DMS153 (cell line): ENCODE measurements around the gene UBQLNL.

Source experiments
- DNase-seq: peaks from one replicate; lab custom pipeline; 2025; lab: John Stamatoyannopoulos, UW

UBQLNL gene

DNA sequence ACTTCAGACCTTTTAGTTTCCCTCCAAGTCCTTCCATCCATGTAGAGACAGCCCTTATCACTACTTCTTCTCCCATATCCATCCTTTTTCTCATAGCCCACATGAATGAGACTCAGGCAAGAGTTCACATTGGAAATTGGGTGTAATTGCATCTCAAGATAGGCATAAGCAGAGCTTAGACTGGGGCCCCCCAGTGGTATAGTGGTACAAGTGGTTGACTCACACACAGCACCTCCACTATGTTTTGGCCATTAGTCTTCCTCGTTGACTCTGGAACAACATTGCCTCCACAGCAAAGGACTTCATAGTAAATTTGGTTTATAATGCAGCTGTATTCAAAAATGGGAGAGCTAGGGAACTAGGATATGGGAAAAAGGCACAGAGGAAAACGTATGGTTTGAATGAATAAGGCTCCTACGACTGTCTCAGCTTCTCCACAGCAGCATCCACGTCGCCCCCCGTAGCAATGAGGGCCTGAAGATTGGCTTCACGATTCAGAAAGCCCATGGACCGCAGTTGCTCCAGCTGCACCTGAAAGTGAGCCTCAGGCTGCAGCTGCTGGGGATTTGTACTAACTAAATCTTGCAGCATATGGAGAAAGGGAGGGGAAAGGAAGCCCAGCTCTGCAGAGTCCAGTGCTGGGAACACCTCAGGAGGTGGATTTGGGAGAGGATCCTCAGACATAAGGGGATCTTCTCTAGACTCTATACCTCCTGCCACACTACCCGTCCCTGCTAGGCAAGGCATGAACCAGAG is 9.1 kb downstream of the UBQLNL start:
- DNase-seq: no peak

DNA sequence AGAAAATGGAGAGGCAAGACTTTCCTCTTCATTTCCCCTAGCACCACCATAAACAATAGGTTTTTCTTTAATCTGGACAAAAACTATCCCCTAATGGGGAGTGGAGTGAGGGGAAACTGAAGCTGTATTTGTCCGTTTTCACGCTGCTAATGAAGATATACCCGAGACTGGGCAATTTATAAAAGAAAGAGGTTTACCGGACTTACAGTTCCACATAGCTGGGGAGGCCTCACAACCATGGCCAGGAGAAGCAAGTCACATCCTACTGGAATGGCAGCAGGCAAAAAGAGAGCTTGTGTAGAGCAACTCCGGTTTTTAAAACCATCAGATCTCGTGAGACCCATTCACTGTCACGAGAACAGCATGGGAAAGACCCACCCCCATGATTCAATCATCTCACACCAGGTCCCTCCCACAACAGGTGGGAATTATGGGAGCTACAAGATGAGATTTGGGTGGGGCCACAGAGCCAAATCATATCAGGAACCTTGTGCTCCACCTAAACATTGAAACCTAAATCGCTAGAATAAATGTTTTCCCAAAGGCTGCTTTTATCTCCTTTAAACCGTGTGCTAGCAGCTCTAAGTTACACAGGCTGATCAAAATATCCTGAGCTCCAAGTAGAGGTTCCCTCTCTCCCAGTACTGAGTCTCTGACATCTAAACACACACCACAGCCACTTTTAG is 11.0 kb downstream of the UBQLNL start:
- DNase-seq: no peak

DNA sequence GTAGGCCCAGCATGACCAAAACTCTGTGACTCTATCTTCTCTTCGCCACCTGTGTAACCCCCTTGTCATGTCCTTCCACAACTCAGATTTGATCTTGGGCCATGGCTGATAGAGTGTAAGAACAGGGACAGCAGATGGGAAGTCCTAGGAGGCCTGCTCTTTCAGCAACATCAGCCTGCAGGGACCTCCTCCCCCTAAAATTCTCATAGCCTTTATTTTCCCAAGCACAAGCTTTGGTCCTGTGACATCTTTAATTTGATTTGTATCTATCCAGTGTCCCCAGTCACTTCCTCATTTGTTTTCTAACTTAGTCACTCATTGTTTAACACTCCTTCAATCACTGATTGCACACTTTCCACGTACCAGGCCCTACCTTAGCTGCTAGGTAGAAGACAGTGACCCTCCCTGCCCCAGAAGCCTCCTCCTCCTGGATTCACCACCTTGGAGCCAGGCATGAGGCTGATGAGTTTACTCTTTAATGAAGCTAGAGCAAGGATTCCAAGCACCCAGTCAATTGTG is 12.0 kb downstream of the UBQLNL start:
- no peak for DNase-seq

DNA sequence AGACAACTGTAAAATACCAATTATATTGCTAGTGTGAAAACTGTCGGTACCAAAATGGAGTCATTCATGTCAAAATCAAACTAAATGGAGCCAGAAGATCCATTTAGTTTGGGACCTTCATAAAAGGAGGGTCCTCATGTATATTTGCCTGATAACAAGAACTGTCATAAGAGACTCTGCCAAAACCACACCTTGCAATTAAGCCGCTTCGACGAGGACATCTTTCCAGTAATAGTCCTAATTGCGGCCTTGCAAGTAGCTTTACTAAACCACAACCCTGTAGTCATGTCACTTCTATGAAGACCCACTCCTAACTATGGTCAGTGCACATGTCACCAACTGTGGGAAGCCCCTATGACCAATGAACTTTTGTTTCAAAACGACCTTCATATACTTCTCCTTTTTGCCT is 16.1 kb downstream of the UBQLNL start:
- DNase-seq: no peak

DNA sequence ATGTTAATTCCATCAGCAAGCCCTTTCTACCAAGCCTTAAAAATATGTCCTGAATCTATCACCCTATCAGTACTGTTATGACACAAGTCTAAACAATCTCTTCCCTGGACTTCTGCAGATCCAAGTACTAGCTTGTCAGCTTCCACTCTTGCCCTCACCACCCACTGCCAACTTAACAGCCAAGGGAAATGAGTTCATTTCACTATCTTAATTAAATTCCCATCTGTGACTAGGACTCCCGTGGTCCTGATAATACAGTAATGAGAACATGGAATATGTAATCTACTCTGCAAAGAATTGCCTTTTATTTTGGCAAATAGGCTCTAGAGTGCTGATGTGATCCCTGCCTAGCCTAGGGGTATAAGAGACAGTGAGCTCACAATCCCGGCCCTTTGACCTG is 16.8 kb downstream of the UBQLNL start:
- no peak for DNase-seq

DNA sequence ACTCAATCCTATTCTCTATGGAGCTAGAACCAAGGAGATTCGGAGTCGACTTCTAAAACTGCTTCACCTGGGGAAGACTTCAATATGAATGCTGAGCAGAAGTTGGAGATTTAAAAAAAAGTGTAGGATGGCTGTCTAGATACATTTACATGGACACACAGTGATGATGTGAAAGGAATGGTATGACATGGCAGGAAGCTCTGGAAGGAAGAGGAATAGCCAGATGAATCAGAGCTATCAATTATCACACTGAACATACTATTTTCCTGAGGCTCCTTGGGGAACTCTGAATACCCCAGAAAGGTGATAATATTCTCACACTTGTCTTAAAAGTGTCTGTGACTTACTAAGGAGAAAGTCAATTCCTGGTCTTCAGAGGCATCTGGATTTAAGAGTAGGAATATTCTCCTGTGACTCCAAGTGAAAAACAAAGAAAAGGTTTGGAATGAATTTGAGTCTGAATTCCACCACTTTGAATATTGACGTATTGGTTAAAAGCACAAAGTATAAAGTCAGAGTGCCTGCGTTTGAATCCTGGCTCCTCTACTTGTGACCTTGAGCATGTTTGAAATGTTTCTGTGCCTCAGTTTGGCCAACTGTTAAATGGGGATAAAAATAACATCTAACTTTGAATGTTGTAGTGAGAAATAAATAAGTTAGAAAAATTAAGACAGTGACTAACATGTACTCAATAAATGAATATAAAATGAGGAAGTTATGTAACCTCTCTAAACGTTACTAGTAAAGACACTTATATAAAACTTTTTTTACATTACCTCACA is 26.7 kb downstream of the UBQLNL start:
- DNase-seq: no peak

DNA sequence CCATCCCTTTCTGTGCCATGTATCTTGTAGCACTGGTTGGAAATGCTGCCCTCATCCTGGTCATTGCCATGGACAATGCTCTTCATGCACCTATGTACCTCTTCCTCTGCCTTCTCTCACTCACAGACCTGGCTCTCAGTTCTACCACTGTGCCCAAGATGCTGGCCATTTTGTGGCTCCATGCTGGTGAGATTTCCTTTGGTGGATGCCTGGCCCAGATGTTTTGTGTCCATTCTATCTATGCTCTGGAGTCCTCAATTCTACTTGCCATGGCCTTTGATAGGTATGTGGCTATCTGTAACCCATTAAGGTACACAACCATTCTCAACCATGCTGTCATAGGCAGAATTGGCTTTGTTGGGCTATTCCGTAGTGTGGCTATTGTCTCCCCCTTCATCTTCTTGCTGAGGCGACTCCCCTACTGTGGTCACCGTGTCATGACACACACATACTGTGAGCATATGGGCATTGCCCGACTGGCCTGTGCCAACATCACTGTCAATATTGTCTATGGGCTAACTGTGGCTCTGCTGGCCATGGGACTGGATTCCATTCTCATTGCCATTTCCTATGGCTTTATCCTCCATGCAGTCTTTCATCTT is 27.6 kb downstream of the UBQLNL start:
- DNase-seq: no peak

DNA sequence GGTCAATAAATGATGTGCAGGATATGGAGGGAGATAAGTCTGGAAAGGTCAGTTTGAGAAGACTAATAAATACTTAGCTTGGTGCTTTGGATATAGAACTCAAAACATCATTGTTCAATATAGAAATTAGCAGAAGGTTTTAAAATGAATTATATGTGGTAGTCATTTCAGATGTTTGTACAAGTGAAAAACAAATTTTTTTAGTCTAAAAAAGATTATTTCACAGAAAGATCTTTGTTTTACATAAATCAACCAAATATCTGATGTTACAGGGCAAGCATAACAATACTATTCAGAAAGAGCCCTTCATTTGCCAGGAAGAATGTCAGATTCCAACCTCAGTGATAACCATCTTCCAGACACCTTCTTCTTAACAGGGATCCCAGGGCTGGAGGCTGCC is 28.1 kb downstream of the UBQLNL start, which contains the start of gene OR52D1:
Gene OR52D1, plus strand, starts transcription at position 301 of the 400 bp plus-strand sequence. Its CDS starts 22 bp downstream, at position 323.
- no peak for DNase-seq

DNA sequence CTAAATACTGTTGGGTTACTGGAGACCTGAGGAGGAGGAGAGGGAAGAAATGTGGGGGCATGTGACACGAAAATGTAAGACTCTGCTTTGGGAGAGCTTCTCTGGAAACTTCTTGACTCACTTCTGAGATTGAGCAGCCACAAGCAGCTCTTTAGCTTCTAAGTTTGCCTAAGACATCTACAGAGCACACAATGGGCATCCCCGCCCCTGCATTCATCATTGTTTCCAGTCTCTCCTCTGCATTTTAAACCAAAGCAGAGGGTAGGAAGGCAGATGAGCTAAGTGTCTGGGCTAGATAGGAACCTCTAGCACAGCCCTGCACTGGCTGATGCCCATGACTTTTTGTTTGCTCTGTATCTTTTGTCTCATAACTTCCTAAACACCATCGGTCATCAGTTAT is 30.1 kb downstream of the UBQLNL start:
- DNase-seq: no peak

DNA sequence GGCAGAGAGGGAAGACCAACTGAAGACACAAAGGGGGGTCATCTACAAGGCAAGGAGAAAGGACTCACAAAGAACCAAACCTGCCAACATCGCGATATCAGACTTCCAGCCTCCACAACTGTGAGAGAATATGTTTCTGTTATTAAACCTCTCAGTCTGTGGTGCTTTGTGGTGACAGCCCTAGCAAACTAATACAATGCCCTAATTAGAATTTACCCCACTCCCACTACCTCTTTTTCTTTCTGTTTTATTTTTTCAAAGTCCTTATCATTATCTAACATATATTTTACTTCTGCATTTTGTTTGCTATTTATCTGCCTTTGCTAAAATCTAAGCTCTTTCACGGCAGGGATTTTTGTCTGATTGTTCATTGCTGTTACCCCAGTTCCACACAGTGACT is 30.5 kb downstream of the UBQLNL start:
- DNase-seq: no peak

DNA sequence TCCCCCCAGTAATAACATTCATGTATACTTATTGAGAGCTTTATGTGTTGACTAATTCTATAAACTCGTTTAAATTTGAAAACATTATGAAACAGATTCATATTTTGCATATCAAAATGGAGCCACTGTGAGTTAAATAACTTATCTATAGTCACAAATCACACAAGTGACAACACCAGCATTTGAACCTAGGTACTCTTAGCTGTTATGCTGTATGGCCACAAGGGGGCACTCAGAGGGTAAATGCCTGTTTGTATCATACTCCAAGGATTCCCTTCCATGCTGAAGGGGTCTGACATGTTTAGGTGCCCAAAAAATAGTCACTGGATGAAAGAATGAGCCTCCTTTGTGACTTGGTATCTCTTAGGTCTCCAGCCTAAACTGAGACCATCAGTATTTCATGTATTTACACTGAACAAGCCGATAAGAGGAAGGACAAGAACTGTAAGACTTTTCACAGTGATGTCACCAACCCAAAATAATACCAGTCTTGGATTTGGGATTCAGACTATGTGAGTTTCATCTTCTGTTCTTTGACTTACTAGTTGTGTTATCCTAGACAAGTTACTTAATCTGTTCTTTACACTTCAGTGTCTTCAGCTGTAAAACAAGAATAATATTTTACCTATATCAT is 40.2 kb downstream of the UBQLNL start:
- DNase-seq: no peak

DNA sequence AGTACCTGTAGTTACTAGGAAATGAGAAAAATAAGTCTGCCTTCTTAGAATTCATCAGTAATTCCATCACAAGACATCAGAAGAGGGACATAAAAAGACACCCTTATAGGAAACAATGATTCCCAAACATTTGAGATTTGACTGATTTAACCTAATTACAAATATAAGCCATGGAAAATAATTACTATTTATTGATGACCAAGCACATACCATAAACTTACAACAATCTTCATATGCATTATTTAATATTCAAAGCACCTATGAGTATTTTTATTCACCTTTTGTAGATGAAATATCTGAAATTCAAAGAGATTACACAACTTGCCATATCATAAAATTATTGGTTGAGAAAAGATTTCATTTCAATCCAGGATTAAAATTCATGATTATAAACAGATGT is 42.6 kb downstream of the UBQLNL start:
- DNase-seq: no peak

DNA sequence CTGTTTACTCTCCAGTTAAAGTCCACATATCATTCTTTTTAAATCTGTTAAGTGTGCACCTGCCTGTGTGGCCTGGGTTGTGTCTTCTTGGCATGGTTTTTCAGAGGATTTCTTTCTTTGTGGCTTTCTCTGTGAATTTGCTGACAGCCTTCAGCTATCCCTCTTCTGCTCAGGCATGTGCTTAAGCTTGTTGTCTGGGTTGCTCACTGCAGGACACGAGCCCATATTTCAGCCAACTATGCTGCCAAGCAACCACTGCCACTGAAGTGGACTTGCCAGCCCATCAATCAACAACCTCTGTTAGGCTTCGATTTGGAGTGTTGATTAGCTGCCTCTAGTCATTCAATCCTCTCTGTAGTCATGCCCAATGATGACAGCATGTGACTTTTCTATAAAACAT is 49.0 kb downstream of the UBQLNL start:
- no peak for DNase-seq
